ACC112 (cell line): Measurements from ENCODE around the gene FAM83G.

Source experiments
- H2AFZ ChIP-seq: fragments of 200-600 bp; sonication (generic); one replicate; pipeline ENCODE4 v1.6.0; 2017; ENCODE audit warnings: antibody characterized with exemption, low read length; ENCODE audit not compliant: unreplicated experiment
- H3K27ac ChIP-seq: fragments of 200-600 bp; sonication (generic); 2 replicates; pipeline ENCODE4 v1.5.1; 2014; ENCODE audit warnings: low read depth, mild to moderate bottlenecking, antibody characterized with exemption, low read length, moderate library complexity
- H3K27me3 ChIP-seq: fragments of 200-600 bp; sonication (generic); 2 replicates; pipeline ENCODE4 v1.6.1; 2014; ENCODE audit warnings: mild to moderate bottlenecking, antibody characterized with exemption, low read length, moderate library complexity, mixed read lengths; ENCODE audit not compliant: insufficient read depth
- H3K36me3 ChIP-seq: fragments of 200-600 bp; sonication (generic); 2 replicates; pipeline ENCODE4 v1.6.1; 2016; ENCODE audit warnings: mild to moderate bottlenecking, antibody characterized with exemption, low read length, moderate library complexity, mixed read lengths; ENCODE audit not compliant: insufficient read depth
- H3K4me1 ChIP-seq: fragments of 200-600 bp; sonication (generic); one replicate; pipeline ENCODE4 v1.6.1; 2016; ENCODE audit warnings: low read length, mixed read lengths; ENCODE audit not compliant: insufficient read depth, unreplicated experiment, control insufficient read depth
- H3K4me3 ChIP-seq: fragments of 200-600 bp; sonication (generic); 2 replicates; pipeline ENCODE4 v1.5.1; 2014; ENCODE audit warnings: mild to moderate bottlenecking, low read depth, low read length
- H3K79me2 ChIP-seq: fragments of 200-600 bp; sonication (generic); one replicate; pipeline ENCODE4 v1.6.0; 2016; ENCODE audit warnings: low read length; ENCODE audit not compliant: control insufficient read depth, unreplicated experiment, insufficient read depth

Gene FAM83G

DNA sequence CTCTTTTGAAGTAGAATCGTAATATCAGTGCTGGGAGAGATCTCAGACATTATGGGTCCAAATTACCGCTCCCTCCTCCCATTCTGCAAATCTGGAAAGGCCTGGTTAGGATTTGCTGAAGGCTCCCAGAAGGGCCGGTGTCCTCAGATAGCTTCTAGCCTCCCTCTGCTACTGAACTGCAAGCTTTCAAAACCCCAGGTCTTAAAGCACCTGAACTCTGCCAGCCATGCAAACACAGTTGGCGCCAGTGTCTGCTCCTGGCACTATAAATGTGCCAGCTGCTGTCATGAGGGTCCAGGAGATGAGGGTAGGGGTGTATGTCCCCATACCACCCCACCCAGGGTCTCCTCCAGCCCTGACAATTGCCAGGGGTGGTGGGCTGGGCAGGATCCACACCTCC is 28.4 kb downstream of the FAM83G start:
- Histone ChIP-seq H3K4me3 (no peak overlapping the region), H3K36me3 (0 out of 2 replicates have a peak, but pooled peaks cover 4% of the 10 kb centered on the region), H2AFZ (no peak overlapping the region), H3K79me2 (no peaks in the 10 kb centered on the region), H3K4me1 (peaks cover 9% of the 10 kb centered on the region), H3K27ac (no peak overlapping the region), H3K27me3 (no peaks in the 10 kb centered on the region)

DNA sequence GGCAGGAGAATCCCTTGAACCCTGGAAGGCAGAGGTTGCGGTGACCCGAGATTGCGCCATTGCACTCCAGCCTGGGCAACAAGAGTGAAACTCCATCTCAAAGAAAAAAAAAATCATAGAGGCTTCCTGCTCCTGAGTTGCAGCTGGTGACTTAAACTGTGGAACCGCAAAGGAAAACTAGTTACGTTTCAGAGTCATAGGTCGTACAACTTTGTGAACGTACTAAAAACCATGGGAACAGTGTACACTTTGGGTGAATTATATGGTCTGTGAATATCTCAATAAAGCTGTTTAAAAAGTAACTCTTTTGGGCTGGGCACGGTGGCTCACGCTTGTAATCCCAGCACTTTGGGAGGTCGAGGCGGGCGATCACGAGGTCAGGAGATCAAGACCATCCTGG is 29.0 kb downstream of the FAM83G start:
- H3K4me3 ChIP-seq: no peak overlapping the region
- peaks cover 3% of the 10 kb centered on the region for H3K4me1 ChIP-seq
- no peak overlapping the region for H2AFZ ChIP-seq
- no peaks in the 10 kb centered on the region for H3K79me2 ChIP-seq
- H3K27me3 ChIP-seq: no peaks in the 10 kb centered on the region
- no peak overlapping the region for H3K27ac ChIP-seq
- 0 out of 2 replicates have a peak, but pooled peaks cover 4% of the 10 kb centered on the region for H3K36me3 ChIP-seq

DNA sequence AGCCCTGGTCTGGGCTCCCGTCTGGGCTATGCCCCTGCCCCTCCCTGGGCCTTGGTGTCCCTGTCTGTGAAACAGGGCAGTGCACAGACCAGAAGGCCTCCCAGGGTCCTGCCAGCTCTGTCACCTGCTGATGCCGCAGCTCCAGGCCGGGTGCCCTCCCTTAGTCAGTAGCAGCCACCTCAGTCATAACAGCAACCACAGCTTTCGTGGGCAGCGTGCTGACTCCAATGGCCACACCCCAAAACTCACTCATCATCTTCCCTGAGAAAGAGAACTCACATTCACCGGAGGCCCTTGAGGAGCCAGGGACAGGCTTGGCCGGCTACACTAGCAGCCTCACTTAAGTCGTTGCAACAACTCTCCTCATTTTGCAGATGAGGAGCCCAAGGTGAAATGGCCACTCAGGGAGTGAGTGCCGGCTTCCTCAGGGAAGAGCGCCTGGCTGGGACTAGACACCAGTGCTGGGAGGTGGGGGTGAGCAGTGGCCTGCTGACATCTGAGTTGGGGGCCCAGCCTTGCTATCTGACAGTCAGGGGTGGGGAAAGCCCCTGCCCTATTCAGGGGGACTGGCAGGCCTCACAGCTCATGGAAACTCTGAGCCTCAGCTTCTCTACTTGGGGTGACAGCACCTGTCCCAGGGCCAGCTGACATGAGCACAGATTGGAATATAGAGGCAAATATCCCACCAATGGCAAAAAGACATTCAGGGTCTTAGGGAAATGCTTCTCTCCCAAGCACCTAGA is 30.0 kb downstream of the FAM83G start:
- Histone ChIP-seq H3K36me3 (0 out of 2 replicates have a peak, but pooled peaks cover 4% of the 10 kb centered on the region), H2AFZ (no peak overlapping the region), H3K79me2 (no peaks in the 10 kb centered on the region), H3K4me3 (no peak overlapping the region), H3K4me1 (peaks cover 7% of the 10 kb centered on the region), H3K27ac (no peak overlapping the region), H3K27me3 (no peaks in the 10 kb centered on the region)

DNA sequence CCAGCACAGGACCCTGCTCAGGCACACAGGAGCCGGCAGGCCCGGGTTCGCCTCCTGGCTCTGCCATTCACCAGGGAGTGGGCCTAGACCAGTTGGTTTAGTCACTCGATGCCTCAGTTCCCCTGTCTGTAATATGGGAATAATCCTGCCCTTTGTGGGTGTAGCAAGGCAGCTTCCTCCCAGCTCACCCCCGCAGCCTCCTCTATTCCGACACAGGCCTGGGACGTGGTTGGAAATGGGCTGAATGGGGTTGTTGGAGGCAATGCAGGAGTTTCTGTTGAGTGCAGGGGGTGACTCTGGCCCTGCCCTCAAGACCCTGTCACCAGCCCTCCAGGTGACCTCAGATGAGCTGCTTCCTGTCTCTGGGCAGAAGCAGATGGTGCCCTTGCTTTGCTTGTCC is 32.8 kb downstream of the FAM83G start:
- H3K27ac ChIP-seq: no peak overlapping the region
- no peaks in the 10 kb centered on the region for H3K79me2 ChIP-seq
- H2AFZ ChIP-seq: no peak overlapping the region

DNA sequence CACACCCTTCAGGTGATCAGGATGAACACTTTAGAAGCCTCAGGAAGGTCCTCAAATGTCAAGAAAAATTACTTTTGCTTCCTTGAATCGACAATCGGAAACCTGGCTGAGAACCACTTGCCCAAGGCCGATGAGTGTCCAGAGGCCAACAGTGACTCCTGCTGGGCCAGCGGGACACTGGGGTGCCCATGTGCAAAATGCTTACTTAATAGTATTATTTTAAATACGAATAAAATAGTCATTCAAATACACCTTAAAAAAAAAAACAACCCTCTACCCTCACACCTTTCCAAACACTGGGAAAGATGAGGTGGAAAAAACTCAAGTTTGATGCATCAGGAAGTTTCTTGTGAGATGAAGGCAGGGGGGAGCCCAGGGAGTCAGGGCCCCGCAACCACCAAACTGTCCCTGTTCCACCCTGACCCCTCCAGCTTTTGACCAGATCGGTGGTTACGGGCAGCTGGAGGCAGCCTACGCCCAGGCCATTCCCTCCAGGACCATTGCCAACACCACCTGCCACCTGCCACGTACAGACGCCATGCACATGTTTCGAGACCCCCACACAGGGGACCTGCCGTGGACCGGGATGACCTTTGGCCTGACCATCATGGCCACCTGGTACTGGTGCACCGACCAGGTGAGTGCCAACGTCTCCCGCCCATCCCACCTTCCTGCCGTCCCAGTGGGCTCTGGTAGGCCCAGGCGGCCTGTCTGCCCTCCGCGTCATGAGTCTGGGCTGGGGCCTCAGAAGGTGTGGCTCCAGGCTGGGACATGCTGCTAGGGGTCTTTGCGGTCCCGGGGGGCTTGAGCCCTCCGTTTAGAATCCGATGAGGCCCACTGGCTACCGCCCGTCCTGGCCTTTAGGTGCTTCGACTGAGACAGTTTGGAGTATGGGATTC is 33.7 kb downstream of the FAM83G start:
- H2AFZ ChIP-seq: no peak overlapping the region
- no peak overlapping the region for H3K4me3 ChIP-seq
- no peaks in the 10 kb centered on the region for H3K27me3 ChIP-seq
- no peaks in the 10 kb centered on the region for H3K79me2 ChIP-seq
- H3K4me1 ChIP-seq: peaks cover 22% of the 10 kb centered on the region
- no peak overlapping the region for H3K27ac ChIP-seq
- no peaks in the 10 kb centered on the region for H3K36me3 ChIP-seq

More for the DNA sequence above, 32.8 kb downstream of the FAM83G start:
- Histone ChIP-seq H3K4me3 (no peak overlapping the region), H3K27me3 (no peaks in the 10 kb centered on the region), H3K4me1 (peaks cover 22% of the 10 kb centered on the region), H3K36me3 (no peaks in the 10 kb centered on the region)

DNA sequence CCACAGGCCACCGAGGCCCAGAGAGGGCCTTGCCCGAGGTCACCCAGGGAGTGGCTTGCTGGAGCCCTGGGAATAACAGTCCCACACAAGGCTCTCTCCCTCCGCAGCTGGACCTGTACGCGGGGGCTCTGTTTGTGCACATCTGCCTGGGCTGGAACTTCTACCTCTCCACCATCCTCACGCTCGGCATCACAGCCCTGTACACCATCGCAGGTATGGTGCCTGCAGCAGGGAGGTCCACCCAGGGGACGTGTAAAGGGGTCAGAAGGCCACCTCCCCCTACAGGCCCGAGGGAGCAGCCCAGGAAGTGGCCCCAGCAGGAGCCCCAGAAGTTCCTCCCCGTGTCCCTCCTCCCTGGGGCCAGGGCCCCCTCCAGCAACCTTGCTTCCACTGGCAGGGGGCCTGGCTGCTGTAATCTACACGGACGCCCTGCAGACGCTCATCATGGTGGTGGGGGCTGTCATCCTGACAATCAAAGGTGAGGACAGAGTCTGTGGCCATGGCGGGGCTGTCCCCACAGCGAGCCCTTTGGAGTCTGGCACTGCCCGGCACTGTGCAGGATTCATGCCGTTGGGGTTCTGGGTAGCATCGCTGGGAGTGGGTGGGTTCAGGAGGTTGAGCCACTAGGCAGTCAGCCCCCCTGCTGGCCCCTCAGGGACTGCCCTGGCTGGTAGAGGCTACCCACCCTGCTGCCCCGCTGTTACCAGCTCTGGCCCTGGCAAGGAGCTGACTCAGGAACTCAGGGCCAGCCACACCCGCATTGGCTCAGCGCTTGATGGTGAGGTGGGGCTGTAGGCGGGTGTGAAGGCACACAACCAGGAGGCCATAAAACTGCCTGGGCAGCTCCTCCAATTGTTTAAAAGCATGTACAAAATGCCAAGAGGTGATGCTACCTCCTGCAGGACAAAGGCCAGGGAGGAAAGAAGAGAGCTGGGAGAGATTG is 35.3 kb downstream of the FAM83G start:
- Histone ChIP-seq H3K4me1 (peaks cover 22% of the 10 kb centered on the region), H3K27me3 (no peaks in the 10 kb centered on the region), H3K79me2 (no peaks in the 10 kb centered on the region), H3K27ac (no peak overlapping the region), H3K4me3 (no peak overlapping the region), H3K36me3 (no peaks in the 10 kb centered on the region), H2AFZ (no peak overlapping the region)

DNA sequence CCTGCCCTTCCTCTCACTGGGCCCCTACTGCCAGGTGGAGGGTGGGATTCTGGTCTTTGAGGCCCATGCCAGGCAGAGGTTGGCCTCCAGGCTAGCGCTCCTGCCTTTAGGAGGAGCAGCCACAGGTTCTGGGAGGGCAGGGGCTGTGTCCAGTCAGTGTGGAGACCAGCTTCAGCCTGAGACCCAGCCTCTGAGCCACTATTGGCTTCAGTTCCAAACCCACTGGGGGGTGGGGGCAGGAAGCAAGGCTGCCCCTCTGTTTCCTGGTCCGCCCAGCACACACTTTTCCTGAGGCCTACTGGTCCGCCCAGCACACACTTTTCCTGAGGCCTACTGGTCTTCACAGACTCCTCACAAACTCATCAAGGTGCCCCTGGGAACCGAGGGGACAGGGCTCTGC is 36.2 kb downstream of the FAM83G start:
- Histone ChIP-seq H3K79me2 (no peaks in the 10 kb centered on the region), H3K27me3 (no peaks in the 10 kb centered on the region), H3K36me3 (no peaks in the 10 kb centered on the region), H3K4me1 (peaks cover 24% of the 10 kb centered on the region), H2AFZ (no peak overlapping the region), H3K4me3 (no peak overlapping the region), H3K27ac (no peak overlapping the region)

DNA sequence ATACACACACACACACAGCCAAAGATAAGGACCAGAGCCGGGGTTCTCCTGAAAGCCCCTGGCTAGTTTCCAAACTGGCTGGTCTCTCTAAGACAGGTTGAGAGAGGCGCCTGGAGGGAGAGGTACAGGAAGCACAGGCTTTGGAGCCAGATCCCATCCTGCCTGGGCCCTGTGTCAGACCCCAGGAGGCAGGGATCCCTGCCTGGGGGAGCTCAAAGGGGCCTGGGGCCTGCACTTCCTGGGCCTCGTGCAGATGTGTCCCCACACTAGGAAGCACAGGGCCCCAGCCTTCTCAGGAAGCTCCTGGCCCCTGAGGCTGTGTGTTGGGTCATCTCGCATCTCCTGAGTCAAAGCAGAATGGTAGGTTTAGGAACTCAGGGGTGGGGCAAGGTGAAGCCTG is 36.6 kb downstream of the FAM83G start:
- H3K27ac ChIP-seq: no peak overlapping the region

DNA sequence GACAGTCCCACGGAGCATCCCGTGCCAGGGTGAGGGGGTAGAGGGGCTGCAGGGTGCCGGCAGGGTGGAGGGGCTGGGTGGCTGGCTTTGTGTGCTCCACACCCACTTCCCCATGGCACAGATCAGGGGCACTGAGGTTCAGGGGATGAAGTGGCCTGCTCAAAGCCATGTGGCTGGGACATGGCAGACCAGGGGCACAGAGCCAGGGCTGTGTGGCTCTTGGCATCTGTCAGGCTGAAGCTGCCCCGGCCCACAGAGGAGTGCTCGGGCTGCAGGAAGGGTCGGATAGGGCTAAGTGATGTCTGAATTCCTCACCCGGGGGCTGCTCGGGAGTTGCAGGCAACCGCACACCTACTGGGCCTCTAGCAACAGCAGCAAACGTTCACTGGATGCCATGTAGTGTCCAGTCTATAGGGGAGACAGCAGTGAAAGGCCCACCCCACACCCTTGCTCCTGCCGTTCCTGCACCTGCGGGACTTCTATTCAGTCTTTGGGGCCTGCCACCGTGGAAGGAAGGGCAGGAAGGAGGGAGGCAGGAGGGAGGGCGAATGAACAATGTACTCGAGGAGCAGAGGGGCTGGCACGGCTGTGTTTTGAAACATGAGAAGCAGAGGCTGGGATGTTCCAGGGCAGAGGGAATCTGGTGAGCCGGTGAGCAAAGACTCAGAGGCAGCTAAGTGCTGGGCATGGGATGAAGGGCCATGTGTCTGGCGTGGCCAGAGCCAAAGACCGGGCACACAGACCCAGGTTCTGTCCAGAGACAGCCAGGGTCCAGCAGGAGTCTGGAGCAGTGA is 37.5 kb downstream of the FAM83G start:
- Histone ChIP-seq H3K27me3 (no peaks in the 10 kb centered on the region), H2AFZ (no peak overlapping the region), H3K4me1 (peaks cover 34% of the 10 kb centered on the region), H3K4me3 (no peak overlapping the region), H3K27ac (no peak overlapping the region), H3K79me2 (no peaks in the 10 kb centered on the region), H3K36me3 (no peaks in the 10 kb centered on the region)

More for the DNA sequence above, 36.6 kb downstream of the FAM83G start:
- H2AFZ ChIP-seq: no peak overlapping the region
- H3K27me3 ChIP-seq: no peaks in the 10 kb centered on the region
- no peaks in the 10 kb centered on the region for H3K79me2 ChIP-seq
- peaks cover 26% of the 10 kb centered on the region for H3K4me1 ChIP-seq
- H3K4me3 ChIP-seq: no peak overlapping the region
- no peaks in the 10 kb centered on the region for H3K36me3 ChIP-seq
